HG03460 (cell line): ENCODE data around the gene TBX21.
A peak's percentile ranks its signal among the peaks of the same experiment; 100 is the strongest.

Experiments used
- ATAC-seq: cut with Tn5 transposase; IDR thresholded peaks from one replicate; pipeline ENCODE4 v1.9.1; 2021; ENCODE audit not compliant: unreplicated experiment

Gene TBX21, protein sequence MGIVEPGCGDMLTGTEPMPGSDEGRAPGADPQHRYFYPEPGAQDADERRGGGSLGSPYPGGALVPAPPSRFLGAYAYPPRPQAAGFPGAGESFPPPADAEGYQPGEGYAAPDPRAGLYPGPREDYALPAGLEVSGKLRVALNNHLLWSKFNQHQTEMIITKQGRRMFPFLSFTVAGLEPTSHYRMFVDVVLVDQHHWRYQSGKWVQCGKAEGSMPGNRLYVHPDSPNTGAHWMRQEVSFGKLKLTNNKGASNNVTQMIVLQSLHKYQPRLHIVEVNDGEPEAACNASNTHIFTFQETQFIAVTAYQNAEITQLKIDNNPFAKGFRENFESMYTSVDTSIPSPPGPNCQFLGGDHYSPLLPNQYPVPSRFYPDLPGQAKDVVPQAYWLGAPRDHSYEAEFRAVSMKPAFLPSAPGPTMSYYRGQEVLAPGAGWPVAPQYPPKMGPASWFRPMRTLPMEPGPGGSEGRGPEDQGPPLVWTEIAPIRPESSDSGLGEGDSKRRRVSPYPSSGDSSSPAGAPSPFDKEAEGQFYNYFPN

DNA sequence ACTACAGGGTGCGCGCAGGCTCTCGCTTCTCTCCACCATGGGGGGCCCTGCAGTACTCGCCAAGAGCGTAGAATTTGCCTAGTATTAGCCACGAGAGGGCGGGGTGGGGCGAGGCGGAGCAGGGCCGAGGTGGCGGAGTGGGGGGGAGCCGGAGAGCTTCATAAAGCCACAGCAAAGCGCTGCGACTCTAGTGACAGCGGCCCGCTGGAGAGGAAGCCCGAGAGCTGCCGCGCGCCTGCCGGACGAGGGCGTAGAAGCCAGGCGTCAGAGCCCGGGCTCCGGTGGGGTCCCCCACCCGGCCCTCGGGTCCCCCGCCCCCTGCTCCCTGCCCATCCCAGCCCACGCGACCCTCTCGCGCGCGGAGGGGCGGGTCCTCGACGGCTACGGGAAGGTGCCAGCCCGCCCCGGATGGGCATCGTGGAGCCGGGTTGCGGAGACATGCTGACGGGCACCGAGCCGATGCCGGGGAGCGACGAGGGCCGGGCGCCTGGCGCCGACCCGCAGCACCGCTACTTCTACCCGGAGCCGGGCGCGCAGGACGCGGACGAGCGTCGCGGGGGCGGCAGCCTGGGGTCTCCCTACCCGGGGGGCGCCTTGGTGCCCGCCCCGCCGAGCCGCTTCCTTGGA is at the start of gene TBX21:
Gene TBX21, plus strand, starts transcription at position 190 of the 627 bp plus-strand sequence. Its CDS starts 219 bp downstream, at position 409.
- peak; percentile 57 for ATAC-seq

DNA sequence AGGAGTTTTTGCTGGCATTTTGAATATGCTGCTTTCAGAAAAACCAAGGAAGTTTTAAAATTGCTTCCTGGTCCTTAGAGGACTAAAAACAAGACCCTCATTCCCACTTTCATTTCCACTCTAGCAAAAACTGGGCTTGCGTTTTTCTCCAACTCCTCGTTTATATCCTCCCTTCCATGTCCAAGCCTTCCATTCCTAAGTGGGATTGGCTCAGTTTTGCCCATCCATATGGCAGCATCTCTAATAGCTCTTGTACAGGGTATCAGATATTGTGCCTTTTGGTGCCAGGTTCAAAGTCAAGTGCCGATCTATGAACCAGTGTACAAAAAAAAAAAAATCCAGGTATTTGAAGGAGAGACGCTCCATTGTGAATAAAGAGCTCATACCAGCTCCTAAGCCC is 49.0 kb upstream of the TBX21 start:
- ATAC-seq = no peak

DNA sequence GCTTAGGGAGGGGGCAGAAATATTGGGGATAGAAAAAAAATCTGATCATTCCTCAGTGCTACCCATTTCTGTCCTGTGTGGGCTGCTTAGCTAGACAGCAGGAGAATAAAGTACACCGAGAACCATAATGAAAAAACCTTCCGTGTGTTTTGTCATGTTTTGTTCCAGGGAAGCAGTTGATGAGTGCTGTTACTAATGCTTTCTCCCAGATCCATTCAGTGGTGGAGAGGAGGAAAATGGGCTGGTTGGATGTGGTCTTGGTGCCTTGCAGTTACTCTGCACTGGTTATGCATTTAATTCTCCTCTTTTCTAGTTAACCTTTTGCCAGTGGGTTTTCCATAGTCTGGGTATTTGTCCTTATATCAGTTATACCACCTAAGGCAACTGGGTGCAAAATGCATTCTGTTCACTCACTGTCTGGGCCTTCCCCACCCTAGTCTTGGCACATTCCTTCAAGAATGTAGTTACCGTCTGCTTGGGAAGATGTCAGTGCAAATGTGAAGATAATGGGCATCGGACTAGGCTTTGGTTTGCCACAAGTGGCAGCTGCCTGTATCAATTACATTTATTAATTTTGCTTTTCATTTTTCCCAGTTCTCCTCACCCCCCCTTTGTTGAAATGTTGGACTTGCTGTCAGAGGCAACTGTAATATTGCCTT is 48.4 kb upstream of the TBX21 start:
- no peak for ATAC-seq

DNA sequence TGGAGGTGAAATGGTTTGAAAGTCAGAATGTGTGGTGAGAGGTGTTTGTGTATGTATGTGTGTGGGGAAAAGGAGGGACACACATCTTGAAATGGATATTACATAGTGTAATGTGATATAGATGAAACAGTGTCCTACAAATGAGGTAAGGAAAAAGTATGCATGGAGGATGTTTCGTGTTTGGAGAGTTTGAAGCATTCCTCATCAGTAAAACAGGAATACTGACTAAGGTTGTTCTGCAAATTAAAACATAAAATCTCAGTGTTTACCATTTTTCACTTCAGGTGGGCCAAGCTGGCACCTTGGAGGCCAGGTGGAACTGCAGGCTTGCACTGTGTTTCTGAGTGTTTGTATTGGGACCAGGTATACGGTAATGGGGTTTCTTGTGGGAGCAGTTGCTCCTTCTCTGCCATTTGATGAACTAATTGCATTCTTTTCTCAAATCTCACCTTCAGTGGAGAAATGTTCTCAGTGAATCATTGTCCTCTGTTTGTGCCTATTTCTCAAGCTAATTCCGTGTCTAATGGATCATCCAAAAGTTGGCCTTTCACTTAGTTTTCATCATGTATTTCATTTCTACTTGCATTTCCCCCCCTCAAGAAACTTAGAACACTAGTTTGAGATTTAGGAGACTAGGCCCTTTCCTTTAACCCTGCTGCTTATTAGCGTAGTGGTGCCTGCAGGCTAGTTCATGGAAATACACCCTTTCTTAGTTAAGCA is 47.3 kb upstream of the TBX21 start:
- no peak for ATAC-seq

DNA sequence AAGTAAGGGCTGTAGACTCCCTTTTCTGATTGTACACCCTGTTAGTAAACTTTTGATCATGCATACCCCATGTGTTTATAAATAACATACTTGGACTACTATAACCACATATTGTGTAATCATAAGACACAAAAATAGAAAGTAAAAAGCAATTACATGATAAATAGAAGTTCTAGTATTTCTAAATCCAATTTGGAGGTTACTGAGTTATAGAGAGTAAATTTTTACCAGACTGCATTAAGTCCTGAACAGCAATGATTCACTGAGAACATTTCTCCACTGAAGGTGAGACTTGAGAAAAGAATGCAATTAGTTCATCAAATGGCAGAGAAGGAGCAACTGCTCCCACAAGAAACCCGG is 46.8 kb upstream of the TBX21 start:
- ATAC-seq = no peak

DNA sequence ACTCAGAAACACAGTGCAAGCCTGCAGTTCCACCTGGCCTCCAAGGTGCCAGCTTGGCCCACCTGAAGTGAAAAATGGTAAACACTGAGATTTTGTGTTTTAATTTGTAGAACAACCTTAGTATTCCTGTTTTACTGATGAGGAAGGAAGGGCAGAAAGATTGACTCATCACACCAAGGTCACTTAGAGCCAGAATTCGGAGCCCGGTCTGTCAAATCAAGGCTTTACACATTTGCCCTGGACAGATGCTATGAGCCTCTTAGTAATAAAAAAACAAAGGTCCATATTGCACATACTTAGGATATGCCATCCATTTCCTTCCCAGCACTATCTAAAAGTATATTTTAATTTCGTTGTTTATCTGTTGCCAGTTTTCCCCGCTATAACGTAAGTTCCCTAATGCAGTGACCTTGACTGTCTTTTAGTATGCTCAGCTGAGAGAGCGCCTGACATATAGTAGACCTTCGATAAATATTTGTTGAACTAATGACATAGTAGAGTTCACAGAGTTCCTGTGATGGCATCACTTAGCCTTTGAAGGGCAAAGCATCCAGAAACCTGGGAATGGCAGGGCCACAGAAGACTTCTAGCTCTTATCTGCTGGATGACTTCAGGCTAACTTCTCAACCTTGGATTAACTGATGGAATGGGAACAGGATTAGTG is 46.2 kb upstream of the TBX21 start:
- ATAC-seq = no peak

DNA sequence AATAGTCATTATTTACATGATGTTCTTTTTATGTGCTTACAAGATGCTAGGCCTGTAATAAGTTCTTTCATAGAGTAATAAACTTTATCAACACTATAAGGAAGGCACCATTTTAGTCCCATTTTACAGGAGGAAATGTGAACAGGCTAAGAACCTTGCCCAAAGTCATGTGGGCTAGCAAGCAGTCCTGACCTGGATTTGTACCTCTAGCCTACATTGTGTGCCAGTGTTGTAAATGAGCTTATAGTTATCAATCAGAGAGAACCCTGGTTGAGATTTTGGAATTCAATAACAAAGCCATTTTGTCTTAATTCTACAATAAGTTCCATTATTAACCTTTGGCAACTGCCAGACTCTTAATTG is 45.7 kb upstream of the TBX21 start:
- ATAC-seq = no peak

DNA sequence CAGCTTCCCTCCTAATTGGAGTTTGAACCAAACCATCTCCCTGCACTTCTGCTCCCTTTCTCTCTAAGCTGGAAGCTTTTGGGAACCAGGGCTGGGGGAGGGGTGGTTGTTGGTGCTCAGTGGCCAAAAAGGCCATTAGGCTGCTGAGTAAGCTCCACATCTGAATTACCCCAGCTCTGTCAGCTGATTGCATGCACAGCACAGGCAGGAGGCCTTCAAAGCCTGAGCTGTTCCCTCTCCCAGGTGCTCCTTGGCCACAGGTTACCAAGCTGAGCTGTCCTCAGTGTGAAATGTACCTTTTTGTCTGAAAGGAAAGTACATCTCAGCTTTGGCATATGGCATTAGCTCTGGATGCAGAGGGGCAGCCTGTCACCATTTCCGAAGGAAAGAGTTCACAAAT is 45.3 kb upstream of the TBX21 start:
- ATAC-seq = no peak

DNA sequence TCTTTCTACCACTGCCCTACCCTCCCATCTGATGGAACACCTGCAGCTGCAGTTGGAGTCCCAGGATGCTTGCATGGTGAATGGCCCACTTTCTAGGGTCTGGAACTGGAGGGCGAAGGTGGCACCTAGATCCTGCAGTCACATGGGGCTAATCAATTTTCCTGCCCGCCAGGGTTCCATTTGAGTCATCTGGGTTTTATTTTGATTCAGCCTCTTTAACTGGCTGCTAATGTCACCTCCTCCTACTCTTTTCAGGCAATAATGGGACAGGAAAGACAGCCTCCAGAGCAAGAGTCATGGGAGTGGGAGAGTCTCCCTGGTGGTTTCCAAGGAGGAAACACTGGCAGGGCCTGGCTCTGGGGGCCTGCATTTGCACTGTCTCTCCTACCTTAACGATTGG is 42.9 kb upstream of the TBX21 start:
- no peak for ATAC-seq

DNA sequence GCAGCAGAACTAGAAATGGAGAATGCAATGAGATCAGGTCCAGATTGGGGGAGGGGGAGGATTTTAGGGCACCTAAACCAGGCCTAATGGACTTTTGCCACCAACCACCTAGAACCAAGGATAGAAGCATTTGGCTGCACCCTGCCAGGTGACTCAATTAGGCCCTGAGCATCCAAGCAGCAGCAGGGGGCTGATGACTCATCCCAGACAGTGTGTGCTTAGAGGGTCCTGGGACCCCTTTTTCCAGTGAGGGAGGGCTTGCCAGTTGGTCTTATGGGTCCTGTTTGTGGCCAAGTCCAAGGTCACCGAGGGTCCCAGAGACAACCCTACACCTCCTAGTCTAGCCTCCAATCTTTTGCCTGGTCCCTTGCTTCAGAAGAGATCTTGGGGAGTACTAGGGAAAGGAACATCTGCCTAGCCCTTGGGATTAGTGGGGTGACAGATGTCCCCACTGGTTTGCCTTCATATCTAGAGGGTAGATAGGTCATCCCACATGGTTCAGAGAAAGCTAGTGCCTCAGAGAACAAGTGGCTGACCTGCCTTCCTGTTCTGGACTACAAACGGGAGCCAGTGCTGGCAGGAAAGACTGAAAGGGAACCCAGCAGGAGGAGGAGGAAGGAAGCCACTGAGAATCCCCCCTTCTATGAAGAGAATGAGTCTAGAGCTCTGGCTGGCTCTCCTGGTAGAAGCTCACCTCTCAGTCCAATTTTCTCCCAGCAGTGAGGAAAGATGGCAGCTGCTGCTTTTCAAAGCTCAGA is 40.7 kb upstream of the TBX21 start:
- ATAC-seq = no peak

DNA sequence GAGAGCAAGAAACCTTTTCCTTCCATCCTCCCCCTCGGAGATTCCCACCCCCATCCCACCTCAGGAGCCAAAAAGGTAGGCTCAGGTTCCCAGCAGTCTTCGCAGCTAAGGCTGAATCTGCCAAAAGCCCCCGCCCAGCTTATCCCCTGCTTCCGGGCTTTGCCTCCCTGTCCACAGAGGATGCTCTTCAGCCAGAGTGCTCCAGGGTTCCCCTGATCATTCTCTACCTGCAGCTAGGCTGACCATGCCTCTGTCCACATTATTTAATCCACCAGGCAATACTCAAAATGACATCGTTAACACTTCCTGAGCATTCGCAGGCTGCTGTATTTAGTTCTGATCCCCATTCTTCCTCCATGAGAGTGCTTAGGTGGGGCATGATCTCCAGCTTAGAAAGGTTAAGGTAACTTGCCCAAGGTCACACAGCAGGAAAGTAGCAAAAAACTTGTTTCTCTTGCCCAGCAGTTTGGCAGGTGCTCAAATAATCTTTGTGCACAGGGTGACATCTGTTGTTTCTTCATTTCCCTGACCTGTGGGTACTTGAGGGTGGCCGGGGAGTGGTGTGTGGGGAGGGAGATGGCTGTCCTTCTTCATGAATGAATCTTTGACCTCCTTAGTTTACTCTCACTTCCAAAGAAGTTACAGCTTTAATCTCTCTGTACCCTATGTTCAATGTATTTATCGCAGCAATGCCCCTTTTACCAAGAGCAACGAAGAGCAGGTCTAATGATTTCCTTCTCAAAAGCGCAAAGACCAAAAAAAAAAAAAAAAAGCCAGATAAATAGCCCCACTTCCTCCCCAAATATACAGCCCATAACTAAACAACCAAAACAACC is 39.9 kb upstream of the TBX21 start:
- ATAC-seq = no peak

DNA sequence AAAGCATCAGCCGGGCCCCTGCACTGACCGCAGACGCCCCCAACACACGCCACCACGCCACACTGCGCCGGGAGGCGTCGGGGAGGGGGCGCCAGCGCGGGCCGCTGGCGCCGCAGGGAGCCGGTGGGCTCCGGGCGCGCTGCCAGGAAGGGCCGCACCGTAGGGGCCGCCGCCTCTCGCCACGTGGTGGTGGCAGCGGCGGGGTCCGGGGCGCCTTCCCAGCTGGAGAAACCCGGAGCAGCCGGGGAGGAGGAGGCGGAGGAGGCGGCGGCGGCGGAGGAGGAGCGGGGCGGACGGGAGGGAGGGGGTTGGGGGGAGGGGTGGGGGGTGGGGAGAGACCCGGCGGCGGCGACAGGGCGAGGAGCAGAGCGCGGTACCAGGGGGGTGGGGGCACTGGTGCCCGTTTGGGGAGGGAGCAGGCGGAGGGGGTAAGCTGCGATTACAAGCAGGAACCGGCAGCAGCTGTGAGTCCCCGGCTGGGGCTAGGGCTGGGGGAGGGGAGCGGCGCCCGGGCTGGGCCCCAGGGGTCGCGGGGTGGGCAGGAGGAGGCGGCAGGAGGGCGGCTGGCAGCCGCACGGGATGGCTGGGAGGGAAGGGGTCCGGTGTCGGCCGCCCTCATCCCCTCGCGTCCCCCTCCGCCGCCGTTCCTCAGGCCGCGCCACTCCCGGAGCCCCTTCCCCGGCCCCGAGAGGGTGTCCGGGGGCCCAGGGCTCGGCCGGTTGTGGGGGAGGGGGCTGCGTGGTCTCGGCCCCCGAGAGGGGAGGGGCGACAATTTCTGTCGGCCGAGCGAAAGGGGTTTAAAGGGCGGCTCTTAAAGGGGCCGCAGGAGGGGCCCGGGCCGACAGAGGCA is 39.1 kb upstream of the TBX21 start, which contains the start of gene TBKBP1:
Gene TBKBP1, plus strand, starts transcription at position 431 of the 850 bp plus-strand sequence. CDS start 1,952 bp downstream, outside the sequence.
- no peak for ATAC-seq

DNA sequence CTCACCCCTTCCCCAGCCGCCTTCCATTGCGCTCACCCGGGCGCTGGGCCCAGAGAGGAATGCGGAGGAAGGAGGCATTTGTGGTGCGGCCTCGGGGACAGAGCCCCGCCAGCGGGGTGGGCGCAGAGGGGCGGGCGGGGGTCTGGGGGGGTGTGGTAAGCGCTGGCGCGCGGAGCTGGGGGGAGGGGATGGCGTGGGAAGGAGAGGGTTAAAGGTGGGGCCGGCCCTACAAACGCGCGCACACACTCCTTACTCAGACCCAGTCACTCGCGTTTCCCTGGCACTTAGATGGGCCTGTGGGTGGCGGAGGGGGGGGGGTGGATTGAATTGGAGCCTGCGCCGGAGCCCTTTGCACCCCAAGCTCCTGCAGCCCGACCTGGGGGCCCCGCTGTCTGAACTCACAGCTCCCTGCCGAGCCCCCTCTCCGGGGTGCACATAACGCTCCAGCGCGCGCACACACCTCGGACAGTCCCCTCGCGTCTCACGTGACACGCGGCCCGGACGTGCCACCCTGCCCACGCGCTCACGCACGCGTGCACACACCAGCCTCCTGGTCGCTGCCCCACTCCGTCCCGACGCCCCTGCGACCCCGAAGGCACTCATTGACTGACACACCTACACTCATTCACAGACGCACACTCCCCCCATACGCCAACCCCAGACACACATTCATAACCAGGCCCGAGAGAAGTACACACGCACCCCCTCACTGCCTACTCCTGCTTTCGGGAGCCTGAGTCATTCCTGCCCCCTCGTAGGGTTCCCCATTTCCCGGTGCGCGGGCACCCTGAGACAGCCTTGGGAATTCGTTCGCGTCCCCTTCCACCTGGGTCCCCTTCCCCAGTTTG is 38.2 kb upstream of the TBX21 start:
- no peak for ATAC-seq

DNA sequence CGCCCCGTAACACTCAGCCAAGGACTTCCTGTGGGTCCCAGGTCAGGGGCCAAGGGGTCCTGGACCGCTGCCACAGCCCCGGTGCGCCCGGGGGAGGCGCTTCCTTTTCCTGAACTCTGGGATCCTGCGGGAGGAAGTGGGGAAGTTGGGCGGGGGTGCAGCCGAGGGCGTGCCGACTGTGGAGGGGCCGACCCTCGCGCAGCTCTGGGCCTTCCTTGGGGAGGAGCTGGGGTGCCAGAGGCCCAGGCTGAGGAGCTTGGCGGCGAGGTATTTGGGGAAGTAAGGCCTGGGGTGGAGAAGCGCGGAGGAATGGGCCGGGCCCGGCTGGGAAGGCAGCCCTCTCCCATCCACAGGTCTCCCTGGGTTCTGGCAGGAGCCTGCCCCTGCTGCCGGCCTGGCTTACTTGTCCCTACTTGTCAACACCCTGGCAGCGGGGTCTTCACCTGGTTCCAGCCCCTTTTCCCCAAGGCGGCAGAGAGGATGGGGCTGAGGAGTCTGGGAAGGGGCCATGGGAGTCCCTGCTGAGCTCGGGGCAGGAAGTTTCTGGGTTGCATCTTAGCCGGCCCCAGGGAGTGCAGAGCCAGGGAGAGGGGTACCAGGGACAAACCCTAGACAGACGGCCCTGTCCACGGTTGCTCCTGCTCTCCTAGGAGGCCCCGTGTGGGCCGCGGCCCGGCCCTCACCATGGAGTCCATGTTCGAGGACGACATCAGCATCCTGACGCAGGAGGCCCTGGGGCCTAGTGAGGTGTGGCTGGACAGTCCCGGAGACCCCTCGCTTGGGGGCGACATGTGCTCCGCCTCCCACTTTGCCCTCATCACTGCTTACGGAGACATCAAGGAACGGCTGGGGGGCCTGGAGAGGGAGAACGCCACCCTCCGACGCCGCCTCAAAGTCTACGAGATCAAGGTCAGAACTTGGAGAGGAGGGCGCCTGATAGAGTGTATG is 37.3 kb upstream of the TBX21 start:
- no peak for ATAC-seq

DNA sequence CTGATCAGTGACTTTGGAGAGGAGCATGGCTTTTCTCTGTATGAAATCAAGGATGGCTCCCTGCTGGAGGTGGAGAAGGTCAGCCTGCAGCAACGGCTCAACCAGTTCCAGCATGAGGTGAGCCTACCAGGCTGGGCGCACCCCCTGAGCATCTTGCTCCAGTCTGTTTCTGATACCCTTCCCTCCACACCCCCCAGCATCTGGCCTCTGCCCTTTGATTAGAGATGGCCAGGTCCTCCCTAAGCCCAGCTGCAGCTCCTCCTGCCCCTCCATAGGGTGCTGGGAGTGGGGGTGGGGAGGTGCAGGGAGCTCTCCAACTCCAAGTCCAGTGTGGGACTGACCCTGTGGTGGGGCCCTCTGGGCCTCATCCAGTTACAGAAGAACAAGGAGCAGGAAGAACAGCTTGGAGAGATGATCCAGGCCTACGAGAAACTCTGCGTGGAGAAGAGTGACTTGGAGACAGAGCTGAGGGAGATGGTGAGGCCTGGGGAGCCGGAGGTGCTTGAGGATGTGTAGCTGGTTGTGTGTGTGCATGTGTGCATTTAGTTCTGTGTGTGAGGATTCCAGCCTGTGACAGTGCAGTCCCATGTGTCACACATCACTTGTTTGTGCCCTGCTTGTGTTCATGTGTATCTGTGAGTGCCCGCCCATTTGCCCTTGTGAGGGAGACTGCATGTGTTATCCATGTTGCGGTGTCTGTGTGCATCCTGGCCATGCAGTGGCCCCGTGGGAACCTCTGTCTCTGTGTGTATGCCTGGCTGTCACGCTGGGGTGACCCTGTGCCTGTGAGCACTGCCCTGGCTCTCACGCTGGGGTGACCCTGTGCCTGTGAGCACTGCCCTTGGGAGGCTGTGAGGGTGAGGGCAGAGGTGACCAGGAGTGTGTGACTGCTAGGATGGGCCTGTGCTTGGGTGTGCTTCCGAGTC is 36.1 kb upstream of the TBX21 start:
- no peak for ATAC-seq
